IPS-15b (cell line): ENCODE data around the gene PRRC2A.
A peak's percentile ranks its signal among the peaks of the same experiment; 100 is the strongest.

Source experiments
- H3K27me3 ChIP-seq: one replicate; pipeline ENCODE4 v1.6.1; 2013; ENCODE audit warnings: low read length; ENCODE audit not compliant: control insufficient read depth, insufficient read depth
- H3K36me3 ChIP-seq: one replicate; pipeline ENCODE4 v1.6.1; 2013; ENCODE audit warnings: low read length; ENCODE audit not compliant: control insufficient read depth, insufficient read depth
- H3K4me1 ChIP-seq: one replicate; pipeline ENCODE4 v1.6.1; 2013; ENCODE audit warnings: mild to moderate bottlenecking, low read length; ENCODE audit not compliant: control insufficient read depth, insufficient read depth
- H3K4me3 ChIP-seq: one replicate; pipeline ENCODE4 v1.5.1; 2013; ENCODE audit warnings: low read depth, low read length
- H3K9ac ChIP-seq: one replicate; pipeline ENCODE4 v1.6.1; 2013; ENCODE audit warnings: low read depth, mild to moderate bottlenecking, low read length
- H3K9me3 ChIP-seq: one replicate; pipeline ENCODE4 v1.6.1; 2013; ENCODE audit warnings: mild to moderate bottlenecking, low read length; ENCODE audit not compliant: control insufficient read depth, insufficient read depth

Gene PRRC2A

GRCh38 chr6:31676322-31676903, 55.9 kb downstream of the PRRC2A start:
- Histone ChIP-seq H3K36me3 (peaks cover 12% of the 10 kb centered on the region), H3K4me3 (no peak overlapping the region), H3K9me3 (no peaks in the 10 kb centered on the region), H3K4me1 (peaks cover 2% of the 10 kb centered on the region), H3K27me3 (peaks cover 3% of the 10 kb centered on the region), H3K9ac (no peak overlapping the region)

DNA sequence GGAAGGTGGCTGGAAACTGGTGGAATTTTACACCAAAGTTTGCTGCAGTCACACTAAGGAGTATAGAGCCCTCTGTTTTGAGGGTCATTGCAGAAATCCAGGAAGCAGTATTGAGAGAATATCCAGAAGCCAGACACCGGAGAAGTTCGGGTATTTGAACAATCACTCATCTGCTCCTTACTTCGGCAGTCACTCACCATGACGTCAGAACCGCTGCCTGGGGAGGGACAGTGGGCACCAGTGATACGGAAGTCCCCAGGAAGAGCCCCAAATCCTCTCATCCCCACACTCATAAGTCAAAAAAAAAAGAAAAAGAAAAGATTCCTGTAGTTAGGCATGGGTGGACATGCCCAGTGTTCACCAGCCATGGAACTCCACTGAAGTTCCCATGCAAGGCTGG, 56.4 kb downstream of the PRRC2A start:
- peaks cover 6% of the 10 kb centered on the region for H3K27me3 ChIP-seq
- no peaks in the 10 kb centered on the region for H3K9me3 ChIP-seq
- H3K36me3 ChIP-seq = peaks cover 7% of the 10 kb centered on the region
- no peak overlapping the region for H3K9ac ChIP-seq
- H3K4me1 ChIP-seq = peaks cover 2% of the 10 kb centered on the region
- H3K4me3 ChIP-seq = no peak overlapping the region

DNA sequence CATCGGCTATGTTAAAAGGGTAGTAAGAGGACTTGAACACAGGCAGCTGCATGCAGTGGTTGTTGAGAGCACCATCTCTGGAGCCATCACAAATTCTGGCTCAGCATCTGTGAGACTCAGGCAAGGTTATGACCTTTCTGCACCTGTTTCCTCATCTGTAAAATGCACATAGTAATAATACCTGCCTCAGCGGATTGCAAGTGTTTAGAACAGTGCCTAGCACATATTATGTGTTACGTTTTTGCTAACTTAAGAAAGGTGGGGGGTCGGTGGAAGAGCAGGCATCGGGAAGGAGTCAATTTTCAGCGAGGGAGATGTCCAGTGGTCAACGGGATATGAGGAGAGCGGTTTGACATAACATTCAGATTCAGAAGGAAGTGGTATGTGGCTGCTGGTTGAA, 57.4 kb downstream of the PRRC2A start:
- H3K27me3 ChIP-seq = peaks cover 10% of the 10 kb centered on the region
- H3K36me3 ChIP-seq = no peaks in the 10 kb centered on the region
- no peaks in the 10 kb centered on the region for H3K9me3 ChIP-seq
- H3K4me3 ChIP-seq = no peak overlapping the region
- H3K4me1 ChIP-seq = peaks cover 2% of the 10 kb centered on the region
- no peak overlapping the region for H3K9ac ChIP-seq

GRCh38 chr6:31680226-31681134, 60.0 kb downstream of the PRRC2A start, which contains the start of gene LY6G5C:
LY6G5C (minus strand) TSS chr6:31681067; CDS start chr6:31680373, 694 bp downstream.
- H3K4me3 ChIP-seq = peak within 1 kb of the TSS; percentile 64
- H3K9ac ChIP-seq = peak within 1 kb of the TSS; percentile 65
- H3K9me3 ChIP-seq = no peaks in the 10 kb centered on the region
- H3K4me1 ChIP-seq = peaks cover 2% of the 10 kb centered on the region
- peaks cover 10% of the 10 kb centered on the region for H3K27me3 ChIP-seq
- H3K36me3 ChIP-seq = no peaks in the 10 kb centered on the region

DNA sequence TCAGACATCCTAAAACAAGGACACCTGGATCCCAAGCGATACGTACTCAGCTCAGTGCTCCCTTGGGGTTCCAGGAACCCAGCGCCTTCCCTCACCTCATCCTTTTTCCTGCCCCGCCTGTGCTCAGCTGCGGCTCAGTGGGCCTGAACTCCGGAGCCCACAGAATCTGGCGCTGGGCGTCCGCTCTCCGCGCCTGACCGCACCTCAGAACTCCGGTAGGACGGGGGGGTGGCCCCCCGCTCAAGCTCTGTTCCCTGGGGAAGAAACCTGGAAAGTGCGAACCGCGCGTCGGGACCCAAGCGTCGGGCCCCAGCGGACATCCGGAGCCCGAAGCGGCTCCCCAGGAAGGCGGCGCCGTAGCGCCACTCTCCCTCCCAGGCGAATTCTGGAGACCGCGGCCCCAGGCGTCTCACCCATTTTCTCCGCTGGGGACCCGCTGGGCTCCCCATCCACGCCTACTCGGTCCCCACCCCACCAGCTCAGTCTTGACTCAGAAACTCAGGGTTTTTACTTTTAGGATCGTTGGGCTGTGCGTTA, 60.7 kb downstream of the PRRC2A start:
- peak overlapping the region; percentile 64 for H3K4me3 ChIP-seq
- no peaks in the 10 kb centered on the region for H3K36me3 ChIP-seq
- H3K9me3 ChIP-seq = no peaks in the 10 kb centered on the region
- no peak overlapping the region for H3K9ac ChIP-seq
- peaks cover 10% of the 10 kb centered on the region for H3K27me3 ChIP-seq
- H3K4me1 ChIP-seq = peaks cover 2% of the 10 kb centered on the region

GRCh38 chr6:31683591-31683990, 63.1 kb downstream of the PRRC2A start:
- peaks cover 10% of the 10 kb centered on the region for H3K36me3 ChIP-seq
- peaks cover 10% of the 10 kb centered on the region for H3K27me3 ChIP-seq
- H3K4me1 ChIP-seq = peaks cover 2% of the 10 kb centered on the region
- peak overlapping the region; percentile 53 for H3K4me3 ChIP-seq
- H3K9ac ChIP-seq = no peak overlapping the region
- no peaks in the 10 kb centered on the region for H3K9me3 ChIP-seq

DNA sequence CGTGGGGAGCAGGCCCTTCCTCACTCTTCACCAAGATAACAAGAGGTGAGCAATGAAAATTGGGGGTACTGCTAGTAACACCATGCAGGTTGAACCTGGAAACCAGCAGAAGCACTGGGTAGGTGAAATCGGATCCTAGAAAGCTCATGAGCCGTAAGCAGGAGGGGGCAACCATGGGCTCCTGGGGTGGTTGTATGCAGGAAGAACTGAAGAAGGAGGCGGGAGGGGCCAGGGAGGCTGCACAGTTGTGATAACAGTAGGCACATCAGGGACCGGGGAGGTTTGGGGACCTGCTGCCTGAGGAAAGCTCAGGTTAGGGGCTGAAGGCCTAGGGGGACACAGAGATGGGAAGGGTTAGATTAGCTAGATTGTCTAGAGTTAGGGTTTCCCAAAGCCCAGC, 66.0 kb downstream of the PRRC2A start:
- no peak overlapping the region for H3K9ac ChIP-seq

DNA sequence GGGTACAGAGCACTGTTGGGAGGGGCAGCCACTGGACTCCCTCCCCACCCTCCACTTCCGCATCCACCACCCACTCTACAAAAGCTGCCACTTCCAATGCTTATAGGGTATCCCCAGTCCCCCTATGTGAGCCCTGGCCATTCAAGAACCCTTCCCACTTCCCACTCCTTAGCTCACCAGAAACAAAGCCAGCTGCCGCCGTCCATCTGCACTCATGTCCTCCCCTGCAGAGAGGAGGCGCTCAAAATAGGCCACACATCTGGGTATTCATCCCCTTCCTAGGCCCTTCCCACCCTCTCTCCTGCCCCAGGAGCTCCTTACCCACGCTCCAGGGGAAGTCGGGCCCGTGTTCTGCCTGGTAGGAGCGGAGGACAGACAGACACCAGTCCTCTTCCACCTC, 66.8 kb downstream of the PRRC2A start:
- Histone ChIP-seq H3K36me3 (peaks cover 28% of the 10 kb centered on the region), H3K9me3 (no peaks in the 10 kb centered on the region), H3K4me3 (no peak overlapping the region), H3K27me3 (peaks cover under 1% of the 10 kb centered on the region), H3K9ac (no peak overlapping the region), H3K4me1 (peaks cover 2% of the 10 kb centered on the region)

More for the DNA sequence above, 66.0 kb downstream of the PRRC2A start:
- H3K4me1 ChIP-seq = peaks cover 2% of the 10 kb centered on the region
- H3K9me3 ChIP-seq = no peaks in the 10 kb centered on the region
- H3K27me3 ChIP-seq = peaks cover 7% of the 10 kb centered on the region
- H3K36me3 ChIP-seq = peaks cover 25% of the 10 kb centered on the region
- no peak overlapping the region for H3K4me3 ChIP-seq
